GM12878 (cell line): ENCODE measurements around the gene ADCY10. TPM values are rescaled to one million over a fixed set of nuclear protein-coding genes. Genes with fewer than 3 reads are reported as not detected.

Source experiments
- ATAC-seq: fragments of 200-7000 bp; cut with Tn5 transposase; 3 replicates; pipeline ENCODE4 v1.9.1; 2020; ENCODE audit warnings: mild to moderate bottlenecking, moderate library complexity
- BruUV-seq: library from RNA; stranded (reverse); fragments of 400-500 nt; replicated peaks from 2 replicates; lab custom pipeline; 2021; lab: Mats Ljungman, UMichigan
- CTCF ChIA-PET: fragments of 300-600 bp; sonication (Branson Sonifier 250); formaldehyde crosslinking; extraction: SDS; loops from one replicate; lab custom pipeline; 2021; ENCODE audit warnings: inconsistent platforms; lab: Yijun Ruan, JAX
- POLR2A ChIA-PET: fragments of 350-600 bp; formaldehyde crosslinking; extraction: SDS; loops from one replicate; lab custom pipeline; 2021; ENCODE audit warnings: inconsistent platforms; lab: Charles Lee
- RAD21 ChIA-PET: fragments of 300-600 bp; sonication (Branson Sonifier 250); formaldehyde crosslinking; loops from one replicate; lab custom pipeline; 2023; ENCODE audit warnings: antibody characterized with exemption; ENCODE audit not compliant: unreplicated experiment; lab: Charles Lee
- SMC1A ChIA-PET: fragments of 300-600 bp; sonication (Branson Sonifier 250); formaldehyde crosslinking; loops from one replicate; lab custom pipeline; 2023; ENCODE audit not compliant: unreplicated experiment, uncharacterized antibody; lab: Charles Lee
- DNase-seq: peaks from one replicate; pipeline ENCODE4 v3.0.0-alpha.2; 2011; ENCODE audit warnings: low read depth, low spot score
- FAIRE-seq: peaks from 3 replicates; lab custom pipeline; 2011; peaks lifted over from hg19 to GRCh38; lab: Jason Lieb, UNC
- H2AFZ ChIP-seq: 2 replicates; pipeline ENCODE4 v1.6.0; 2011; ENCODE audit warnings: low read depth, low read length, control low read depth; ENCODE audit not compliant: control insufficient read depth
- H3K27ac ChIP-seq: 2 replicates; pipeline ENCODE4 v1.5.1; 2011; ENCODE audit warnings: control low read depth; ENCODE audit not compliant: control insufficient read depth, insufficient read depth
- H3K27me3 ChIP-seq, 2 experiments: replicated peaks in 1 of 2; 2 replicates each; pipeline versions ENCODE4 v1.6.0 to v1.6.1; 2011; ENCODE audit warnings: low read length in 1 of 2; ENCODE audit not compliant: control insufficient read depth in 2 of 2, insufficient read depth in 2 of 2
- H3K36me3 ChIP-seq, 2 experiments: 2 replicates each; pipeline ENCODE4 v1.5.1; 2011; ENCODE audit warnings: low read length in 1 of 2; ENCODE audit not compliant: control insufficient read depth in 2 of 2, insufficient read depth in 2 of 2
- H3K4me1 ChIP-seq: 2 replicates; pipeline ENCODE4 v1.6.1; 2011; ENCODE audit warnings: mild to moderate bottlenecking, low read length, moderate library complexity, mixed read lengths; ENCODE audit not compliant: control insufficient read depth, insufficient read depth
- H3K4me2 ChIP-seq: 2 replicates; pipeline ENCODE4 v1.6.0; 2011; ENCODE audit warnings: control low read depth; ENCODE audit not compliant: control insufficient read depth, insufficient read depth
- H3K4me3 ChIP-seq: fragments of 200-600 bp; sonication (generic); 2 replicates; pipeline ENCODE4 v1.5.1; 2016
- H3K79me2 ChIP-seq: 2 replicates; pipeline ENCODE4 v1.6.0; 2011; ENCODE audit warnings: low read length; ENCODE audit not compliant: control insufficient read depth, insufficient read depth
- H3K9ac ChIP-seq: 2 replicates; pipeline ENCODE4 v1.8.0; 2011; ENCODE audit warnings: low read length, control low read depth, mixed read lengths; ENCODE audit not compliant: control insufficient read depth, insufficient read depth
- H3K9me3 ChIP-seq: replicated peaks from 3 replicates; pipeline ENCODE4 v1.5.1; 2011; ENCODE audit warnings: mild to moderate bottlenecking, low read length; ENCODE audit not compliant: control insufficient read depth, insufficient read depth
- H4K20me1 ChIP-seq: 2 replicates; pipeline ENCODE4 v1.6.0; 2011; ENCODE audit not compliant: control insufficient read depth, insufficient read depth
- CEBPZ ChIP-seq: fragments of 150-350 bp; IDR thresholded peaks from 2 replicates; pipeline ENCODE4 v1.6.1; 2016; ENCODE audit warnings: low read depth, low read length
- EED ChIP-seq: sonication (generic); IDR thresholded peaks from 2 replicates; pipeline ENCODE4 v1.6.1; 2016; ENCODE audit warnings: antibody characterized with exemption, low read depth
- EP300 ChIP-seq, 2 experiments: fragments of 150-350 bp in 1 of 2; IDR thresholded peaks; 2 replicates each; pipeline ENCODE4 v1.6.1; 2011 to 2012; ENCODE audit warnings: low read depth in 2 of 2, low read length in 2 of 2, borderline replicate concordance in 1 of 2, improper control_type of control experiment in 1 of 2, inconsistent platforms in 1 of 2; ENCODE audit not compliant: control insufficient read depth in 1 of 2
- FOXM1 ChIP-seq: IDR thresholded peaks from 2 replicates; pipeline ENCODE4 v1.6.1; 2012; ENCODE audit warnings: low read depth, mild to moderate bottlenecking, inconsistent platforms, low read length, moderate library complexity
- IKZF1 ChIP-seq: fragments of 450-650 bp; conservative IDR thresholded peaks from 2 replicates; pipeline ENCODE4 v1.6.1; 2017; ENCODE audit warnings: antibody characterized with exemption, mild to moderate bottlenecking
- MEF2A ChIP-seq: IDR thresholded peaks from 2 replicates; pipeline ENCODE4 v1.6.1; 2011; ENCODE audit warnings: low read depth, mild to moderate bottlenecking, low read length, moderate library complexity; ENCODE audit not compliant: insufficient read depth
- MYC ChIP-seq: IDR thresholded peaks from 2 replicates; pipeline ENCODE4 v1.6.1; 2011; ENCODE audit warnings: mild to moderate bottlenecking, low read length, moderate library complexity, inconsistent platforms; ENCODE audit not compliant: insufficient read depth, insufficient replicate concordance, insufficient read length, severe bottlenecking
- NR2C1 ChIP-seq: fragments of 450-650 bp; IDR thresholded peaks from 2 replicates; pipeline ENCODE4 v1.6.1; 2017; ENCODE audit warnings: antibody characterized with exemption, mild to moderate bottlenecking, moderate library complexity
- RB1 ChIP-seq: fragments of 450-650 bp; formaldehyde crosslinking; IDR thresholded peaks from 2 replicates; pipeline ENCODE4 v1.6.1; 2017; ENCODE audit warnings: mild to moderate bottlenecking, borderline replicate concordance
- RCOR1 ChIP-seq: conservative IDR thresholded peaks from 2 replicates; pipeline ENCODE4 v1.6.1; 2012; ENCODE audit warnings: low read depth, low read length, improper control_type of control experiment
- SIX5 ChIP-seq: IDR thresholded peaks from 2 replicates; pipeline ENCODE4 v1.6.1; 2011; ENCODE audit warnings: mild to moderate bottlenecking, low read depth, low read length, moderate library complexity; ENCODE audit not compliant: severe bottlenecking
- ZNF207 ChIP-seq: fragments of 450-650 bp; IDR thresholded peaks from 2 replicates; pipeline ENCODE4 v1.6.1; 2014; ENCODE audit warnings: antibody characterized with exemption, mild to moderate bottlenecking, borderline replicate concordance
- WGBS: methylation state at CpG from one replicate; pipeline ENCODE4 v1.1.6; 2016; ENCODE audit warnings: low lambda C conversion rate; ENCODE audit not compliant: insufficient replicate concordance, insufficient coverage; ENCODE audit errors: missing lambda C conversion rate; 5-methylcytosine and 5-hydroxymethylcytosine counted together
- in situ Hi-C: fragments of 300-500 bp; cut with MboI; formaldehyde crosslinking; loops from 9 replicates; pipeline ENCODE4 v1.14.3; 2018; ENCODE audit warnings: mixed read lengths
- intact Hi-C: fragments of 100-400 bp; cut with micrococcal nuclease; formaldehyde crosslinking; loops from one replicate; pipeline ENCODE4 v1.14.2; 2022; ENCODE audit not compliant: unreplicated experiment
- polyA plus RNA-seq, 11 experiments: library from polyadenylated mRNA; depleted of rRNA in 4 of 11; unstranded in 6 of 11; stranded (reverse) in 5 of 11; fragments of >200 nt; fragmentation: Nextera tagmentation in 4 of 11; fragmentation: Illumina TruSeq in 1 of 11; extraction: Ambion mirVana in 4 of 11; extraction: Trizol in 1 of 11; gene quantifications; 1 replicate in 1 of 11; 2 replicates in 10 of 11; pipeline versions ENCODE4 v1.2.1 to v1.2.3, GENCODE V29; 2011 to 2016; ENCODE audit warnings: inconsistent platforms in 2 of 11, missing spikeins in 2 of 11, low read depth in 1 of 11
- total RNA-seq, 4 experiments: library from RNA; depleted of rRNA in 3 of 4; stranded (reverse); fragments of >200 nt in 3 of 4; fragmentation: Illumina TruSeq in 1 of 4; extraction: Trizol in 1 of 4; gene quantifications; 2 replicates each; pipeline versions ENCODE4 v1.2.1 to v1.2.3, GENCODE V29; 2013 to 2021

The ADCY10 gene
- total and polyA plus RNA-seq, 10 of the 15 experiments (the other 5 are each of a cell fraction or from before 2014, with no cell fraction given): 0.13 to 0.22 TPM; not detected in 8

GRCh38 chr1:167799747-167800146, 114.2 kb downstream of the ADCY10 start:
- Histone ChIP-seq H2AFZ (no peak overlapping the region), H3K27ac (no peak overlapping the region), H3K9me3 (no peaks in the 10 kb centered on the region; the same call in 1 of the 3 replicates), H4K20me1 (no peaks in the 10 kb centered on the region), H3K36me3 (no peaks in the 10 kb centered on the region), H3K79me2 (no peaks in the 10 kb centered on the region), H3K4me2 (no peak overlapping the region), H3K4me1 (peaks cover 5% of the 10 kb centered on the region; the same call in 1 of the 2 replicates), H3K9ac (no peak overlapping the region), H3K4me3 (no peak overlapping the region), H3K27me3 (no peaks in the 10 kb centered on the region)
- ChIA-PET RAD21 (no interaction called here), SMC1A (no interaction called here), CTCF (interaction anchor here (1.2 to 2.5 kb wide), 4 partner anchors 19 to 283 kb away, joined by 3 to 13 read pairs (median 4); no protein-coding TSS in a partner anchor), POLR2A (interaction anchor here (0.7 kb wide), 1 partner anchor 118 kb away, joined by 3 read pairs; no protein-coding TSS in a partner anchor)
- TF ChIP-seq IKZF1 (no peak), NR2C1 (no peak), FOXM1 (no peak), SIX5 (no peak), EED (no peak), ZNF207 (no peak), MEF2A (no peak), RB1 (no peak), RCOR1 (no peak), MYC (no peak), CEBPZ (no peak), EP300 (IDR thresholded peaks at IDR 0.05; ENCODE audit: borderline replicate concordance in 1 of 2, control insufficient read depth in 1 of 2, low read depth in 2 of 2, low read length in 2 of 2) (no peak)
- intact Hi-C loops (loop anchor here (5.0 kb wide), 1 partner anchor 138 kb away; the partner anchor contains the start of genes DCAF6 and MPC2), in situ Hi-C loops (no loop called here)
- FAIRE-seq (no peak), DNase-seq (no peak), ATAC-seq (no peak)
- 29% methylated on average over 4 of the region's 4 CpGs for WGBS
- BruUV-seq: no TSS peak
